CD4-positive, alpha-beta T cell (primary cell): Measurements from ENCODE around the gene ZNF266. TPM values are rescaled to one million over a fixed set of nuclear protein-coding genes. Genes with fewer than 3 reads are reported as not detected.
A peak's percentile ranks its signal among the peaks of the same experiment; 100 is the strongest.

Experiments used
- ATAC-seq: fragments of 200-7000 bp; cut with Tn5 transposase; one replicate; pipeline ENCODE4 v1.10.0; 2022; ENCODE audit warnings: mild to moderate bottlenecking; ENCODE audit not compliant: poor library complexity
- CTCF ChIA-PET: fragments of 350-600 bp; sonication (Branson Sonifier 250); formaldehyde crosslinking; loops from one replicate; lab custom pipeline; 2021; ENCODE audit warnings: antibody characterized with exemption, inconsistent platforms; lab: Charles Lee
- POLR2A ChIA-PET: fragments of 350-600 bp; sonication (Branson Sonifier 250); formaldehyde crosslinking; loops from one replicate; lab custom pipeline; 2021; ENCODE audit warnings: antibody characterized with exemption, inconsistent platforms; lab: Charles Lee
- DNase-seq, 14 experiments: peaks; one replicate each; pipeline ENCODE4 v3.0.0-alpha.2; 2013 to 2020; ENCODE audit warnings: mixed read lengths in 2 of 14
- H3K27ac ChIP-seq, 2 donors: one replicate each; pipeline versions ENCODE4 v1.5.1 to v1.7.0; 2013; ENCODE audit warnings: low read length in 2 of 2, low read depth in 1 of 2, mild to moderate bottlenecking in 1 of 2
- H3K27me3 ChIP-seq, 2 experiments: 1 replicate in 1 of 2; 2 replicates in 1 of 2; pipeline versions ENCODE4 v1.6.1 to v1.7.0; 2013; ENCODE audit warnings: low read length in 2 of 2, control low read depth in 1 of 2, mild to moderate bottlenecking in 1 of 2, moderate library complexity in 1 of 2; ENCODE audit not compliant: insufficient read depth in 2 of 2, control insufficient read depth in 1 of 2
- H3K36me3 ChIP-seq: one replicate; pipeline ENCODE4 v1.6.1; 2013; ENCODE audit warnings: low read length, control low read depth; ENCODE audit not compliant: insufficient read depth
- H3K4me1 ChIP-seq: one replicate; pipeline ENCODE4 v1.6.1; 2013; ENCODE audit warnings: low read length, control low read depth; ENCODE audit not compliant: insufficient read depth
- H3K4me3 ChIP-seq: one replicate; pipeline ENCODE4 v1.5.1; 2013; ENCODE audit warnings: mild to moderate bottlenecking, low read length, moderate library complexity
- H3K9me3 ChIP-seq, 2 experiments: 1 replicate in 1 of 2; 2 replicates in 1 of 2; pipeline versions ENCODE4 v1.6.1 to v1.7.0; 2013; ENCODE audit warnings: low read length in 2 of 2, mild to moderate bottlenecking in 2 of 2, control low read depth in 1 of 2, moderate library complexity in 1 of 2; ENCODE audit not compliant: control insufficient read depth in 1 of 2, insufficient read depth in 1 of 2
- H3K27ac Mint-ChIP-seq: one replicate; pipeline ENCODE4 v1.8.0; 2020; ENCODE audit warnings: mixed read lengths
- H3K27me3 Mint-ChIP-seq: one replicate; pipeline ENCODE4 v1.8.0; 2021; ENCODE audit warnings: mixed read lengths
- H3K36me3 Mint-ChIP-seq: one replicate; pipeline ENCODE4 v1.8.0; 2021; ENCODE audit warnings: low read depth, mixed read lengths
- H3K4me1 Mint-ChIP-seq: one replicate; pipeline ENCODE4 v1.8.0; 2021; ENCODE audit warnings: low read depth, mixed read lengths
- H3K4me3 Mint-ChIP-seq: one replicate; pipeline ENCODE4 v1.8.0; 2020; ENCODE audit warnings: mild to moderate bottlenecking, mixed read lengths
- H3K9me3 Mint-ChIP-seq: one replicate; pipeline ENCODE4 v1.8.0; 2020; ENCODE audit warnings: mixed read lengths
- intact Hi-C, 2 experiments: fragments of 100-400 bp; cut with DNase I in 1 of 2; cut with micrococcal nuclease in 1 of 2; formaldehyde crosslinking; loops; one replicate each; pipeline versions ENCODE4 v1.15.1 to v1.9.0; 2023 to 2025; cut with DNase I, micrococcal nuclease
- polyA plus RNA-seq, 2 donors: library from polyadenylated mRNA; unstranded; fragments of 120-200 nt; gene quantifications; one replicate each; pipeline ENCODE4 v1.2.1, GENCODE V29; 2013
- total RNA-seq, 174 experiments: library from RNA in 2 of 174; stranded (reverse) in 2 of 174; gene quantifications; one replicate each; pipeline ENCODE4 v1.2.3 and lab custom pipeline; 2021 to 2026
- TF ChIP-seq, protein P1 (sequence below): fragments of 200-600 bp; IDR thresholded peaks from one replicate; pipeline ENCODE4 v1.8.0; 2022; ENCODE audit warnings: antibody characterized with exemption, mild to moderate bottlenecking

Gene ZNF266
- total RNA-seq, result 10 to 100 TPM; 45.5 to 46.2 TPM
- 60.3 TPM for polyA plus RNA-seq (2013, experiment 1 of 2)
- polyA plus RNA-seq (2013, experiment 2 of 2), result 57.0 TPM
- total RNA-seq (lab: John Stamatoyannopoulos, UW), result 33.6 to 243 (median 129) reads per million in 172 experiments

DNA sequence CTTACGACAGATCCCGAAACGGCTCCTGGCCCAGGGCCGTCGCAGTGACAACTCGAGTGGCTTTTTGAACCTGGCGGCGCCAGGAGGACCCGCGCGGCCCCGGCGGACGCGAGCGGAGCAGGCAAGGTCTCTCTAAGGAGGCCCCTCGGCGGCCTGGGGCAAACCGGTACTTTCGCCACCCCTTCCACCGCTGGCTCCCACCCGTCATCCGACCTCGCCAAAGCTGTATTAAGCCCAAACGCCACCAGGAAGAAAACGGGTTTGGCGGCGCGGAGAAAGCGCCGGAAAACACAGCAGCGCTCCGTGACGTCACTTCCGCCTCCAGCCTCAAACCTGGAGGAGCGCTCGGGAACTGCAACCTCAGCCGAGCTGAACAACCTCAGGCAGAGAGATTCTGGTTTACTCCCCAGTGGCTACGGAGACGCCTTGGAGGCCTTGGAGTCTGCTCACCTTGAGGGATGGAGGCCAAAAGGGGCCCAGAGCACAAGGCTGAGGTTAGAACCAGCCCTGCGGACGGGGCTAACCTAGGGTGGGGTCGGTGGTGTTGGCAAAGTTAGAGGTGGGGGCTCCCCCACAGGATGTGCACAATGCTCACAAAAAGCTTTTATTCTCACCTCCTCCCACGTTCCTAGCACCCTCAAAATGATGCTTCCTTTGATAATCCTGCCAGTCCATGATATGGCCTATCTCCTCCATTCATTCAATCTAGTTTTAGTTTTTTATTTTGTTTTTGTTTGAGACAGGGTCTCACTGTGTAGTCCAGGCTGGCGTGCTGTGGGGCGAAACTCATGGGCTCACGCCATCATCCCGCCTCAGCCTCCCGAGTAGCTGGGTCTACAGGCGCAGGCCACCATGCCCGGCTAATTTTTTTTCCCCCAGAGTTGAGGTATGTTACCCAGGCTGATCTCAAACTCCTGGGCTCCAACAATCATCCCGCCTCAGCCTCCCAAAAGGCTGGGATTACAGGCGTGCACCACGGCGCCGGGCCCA, at the start of gene ZNF266:
TSS of gene ZNF266 (minus strand) at position 295 of the 990 bp plus-strand sequence. CDS start 15,484 bp downstream, outside the sequence.
- TF ChIP-seq, protein P1, sequence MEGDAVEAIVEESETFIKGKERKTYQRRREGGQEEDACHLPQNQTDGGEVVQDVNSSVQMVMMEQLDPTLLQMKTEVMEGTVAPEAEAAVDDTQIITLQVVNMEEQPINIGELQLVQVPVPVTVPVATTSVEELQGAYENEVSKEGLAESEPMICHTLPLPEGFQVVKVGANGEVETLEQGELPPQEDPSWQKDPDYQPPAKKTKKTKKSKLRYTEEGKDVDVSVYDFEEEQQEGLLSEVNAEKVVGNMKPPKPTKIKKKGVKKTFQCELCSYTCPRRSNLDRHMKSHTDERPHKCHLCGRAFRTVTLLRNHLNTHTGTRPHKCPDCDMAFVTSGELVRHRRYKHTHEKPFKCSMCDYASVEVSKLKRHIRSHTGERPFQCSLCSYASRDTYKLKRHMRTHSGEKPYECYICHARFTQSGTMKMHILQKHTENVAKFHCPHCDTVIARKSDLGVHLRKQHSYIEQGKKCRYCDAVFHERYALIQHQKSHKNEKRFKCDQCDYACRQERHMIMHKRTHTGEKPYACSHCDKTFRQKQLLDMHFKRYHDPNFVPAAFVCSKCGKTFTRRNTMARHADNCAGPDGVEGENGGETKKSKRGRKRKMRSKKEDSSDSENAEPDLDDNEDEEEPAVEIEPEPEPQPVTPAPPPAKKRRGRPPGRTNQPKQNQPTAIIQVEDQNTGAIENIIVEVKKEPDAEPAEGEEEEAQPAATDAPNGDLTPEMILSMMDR, result peak; percentile 80
- H3K4me1 ChIP-seq, result peaks cover 19% of the 10 kb centered on the region
- ATAC-seq (peak; percentile 89), DNase-seq (peak; percentile 87 to 97 (median 90))
- ChIA-PET POLR2A (interaction anchor here (0.7 to 2.0 kb wide), 14 partner anchors 12 to 604 kb away, joined by 3 to 16 read pairs (median 3); partner anchors contain the start of genes MBD3L1, ZNF558, ZNF559 and ZNF561), CTCF (interaction anchor here (0.5 to 1.7 kb wide), 4 partner anchors 10 to 288 kb away, joined by 3 to 7 read pairs (median 4); partner anchors contain the start of gene ZNF559)
- H3K4me1 Mint-ChIP-seq, result peaks cover 49% of the 10 kb centered on the region
- H3K36me3 Mint-ChIP-seq, result peaks cover 86% of the 10 kb centered on the region
- H3K36me3 ChIP-seq, result peaks cover 25% of the 10 kb centered on the region
- H3K4me3 Mint-ChIP-seq, result peak within 1 kb of the TSS; percentile 95
- no peaks in the 10 kb centered on the region for H3K27me3 Mint-ChIP-seq
- peak within 1 kb of the TSS; percentile 85 to 89 for H3K27ac ChIP-seq
- peak within 1 kb of the TSS; percentile 97 for H3K27ac Mint-ChIP-seq
- H3K4me3 ChIP-seq, result peak within 1 kb of the TSS; percentile 66
- intact Hi-C loops, result loop anchor here (1.0 to 10.0 kb wide), 11 partner anchors 99 to 601 kb away; partner anchors contain the start of genes ZNF121 (in 2 of the 2), ZNF317 (in 2 of the 2), ZNF426 (in 2 of the 2) and MBD3L1 (in 1 of the 2)
- peaks cover 7% of the 10 kb centered on the region for H3K9me3 Mint-ChIP-seq
- no peaks in the 10 kb centered on the region for H3K9me3 ChIP-seq
- H3K27me3 ChIP-seq, result no peaks in the 10 kb centered on the region

DNA sequence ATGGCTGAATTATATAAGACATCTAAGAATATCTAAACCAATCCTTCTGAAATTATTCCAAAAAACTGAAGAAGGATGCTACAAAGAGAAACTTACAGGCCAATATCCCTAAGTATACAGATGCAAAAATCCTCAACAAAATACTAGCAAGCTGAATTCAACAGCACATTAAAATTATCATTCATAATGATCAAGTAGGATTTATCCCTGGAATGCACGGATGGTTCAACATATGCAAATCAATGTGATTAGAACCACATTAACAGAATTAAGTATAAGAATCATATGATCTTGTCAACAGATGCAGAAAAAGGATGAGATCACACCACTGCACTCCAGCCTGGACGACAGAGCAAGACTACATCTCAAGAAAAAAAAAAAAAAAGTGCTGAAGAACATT, 49.8 kb upstream of the ZNF266 start:
- H3K27me3 ChIP-seq, result no peaks in the 10 kb centered on the region
- H3K4me1 Mint-ChIP-seq, result no peaks in the 10 kb centered on the region
- H3K27me3 Mint-ChIP-seq, result no peaks in the 10 kb centered on the region
- H3K4me1 ChIP-seq, result no peaks in the 10 kb centered on the region
- ATAC-seq, result no peak
- intact Hi-C loops, result no loop called here
- peaks cover 22% of the 10 kb centered on the region for H3K36me3 Mint-ChIP-seq
- no peak for DNase-seq
- peaks cover 17% of the 10 kb centered on the region for H3K9me3 Mint-ChIP-seq
- H3K27ac ChIP-seq, result no peak overlapping the region
- H3K4me3 Mint-ChIP-seq, result no peak overlapping the region
- peaks cover 38 to 44% of the 10 kb centered on the region in 2 experiments for H3K9me3 ChIP-seq
- no peak overlapping the region for H3K4me3 ChIP-seq
- TF ChIP-seq, protein P1, result no peak
- ChIA-PET POLR2A (no interaction called here), CTCF (no interaction called here)
- no peaks in the 10 kb centered on the region for H3K36me3 ChIP-seq
- no peak overlapping the region for H3K27ac Mint-ChIP-seq

DNA sequence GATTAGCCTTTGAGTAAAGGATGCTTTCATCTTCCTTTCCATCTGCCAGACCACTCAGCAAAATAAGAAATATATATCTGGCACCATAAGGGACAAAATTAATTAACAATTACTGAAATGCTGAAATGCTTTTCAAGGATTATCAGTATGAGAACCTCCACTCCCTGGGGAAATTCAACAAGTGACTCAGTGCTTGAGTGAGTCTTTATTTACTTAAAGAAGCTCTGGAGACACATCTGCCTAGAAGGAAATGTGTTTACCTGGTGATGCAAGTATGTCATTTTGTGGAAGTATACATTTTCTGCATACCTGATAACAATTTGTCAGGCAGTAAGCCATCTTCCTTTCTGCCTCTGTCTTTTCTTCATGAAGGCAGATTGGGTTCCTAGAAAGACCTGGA, 39.6 kb upstream of the ZNF266 start:
- Histone ChIP-seq H3K4me1 (no peaks in the 10 kb centered on the region), H3K9me3 (peaks cover 16 to 44% of the 10 kb centered on the region in 2 experiments), H3K36me3 (no peaks in the 10 kb centered on the region), H3K27me3 (no peaks in the 10 kb centered on the region), H3K27ac (no peak overlapping the region), H3K4me3 (no peak overlapping the region)
- ChIA-PET POLR2A (no interaction called here), CTCF (no interaction called here)
- H3K27me3 Mint-ChIP-seq, result peaks cover 4% of the 10 kb centered on the region
- no peak overlapping the region for H3K27ac Mint-ChIP-seq
- H3K36me3 Mint-ChIP-seq, result peaks cover 32% of the 10 kb centered on the region
- intact Hi-C loops, result no loop called here
- TF ChIP-seq, protein P1, result no peak
- ATAC-seq, result no peak
- H3K9me3 Mint-ChIP-seq, result peaks cover 20% of the 10 kb centered on the region
- no peaks in the 10 kb centered on the region for H3K4me1 Mint-ChIP-seq
- no peak for DNase-seq
- H3K4me3 Mint-ChIP-seq, result no peak overlapping the region
